H9 (cell line): ENCODE measurements around the gene CFAP91. TPM values are rescaled to one million over a fixed set of nuclear protein-coding genes. Genes with fewer than 3 reads are reported as not detected.

Experiments
- DNase-seq: peaks from one replicate; pipeline ENCODE4 v3.0.0-alpha.2; 2017
- H2AFZ ChIP-seq: one replicate; pipeline ENCODE4 v1.6.1; 2013; ENCODE audit warnings: mild to moderate bottlenecking, low read length, control low read depth, moderate library complexity
- H2AK5ac ChIP-seq: 2 replicates; pipeline ENCODE4 v1.6.1; 2013; ENCODE audit warnings: low read length, control low read depth, mixed read lengths; ENCODE audit not compliant: insufficient read length
- H2BK120ac ChIP-seq: one replicate; pipeline ENCODE4 v1.6.1; 2013; ENCODE audit warnings: low read depth, mild to moderate bottlenecking, low read length, control low read depth, inconsistent platforms; ENCODE audit not compliant: poor library complexity, severe bottlenecking
- H2BK12ac ChIP-seq: 2 replicates; pipeline ENCODE4 v1.6.1; 2013; ENCODE audit warnings: low read length, control low read depth, mixed read lengths, low read depth; ENCODE audit not compliant: insufficient read length
- H2BK15ac ChIP-seq: 2 replicates; pipeline ENCODE4 v1.6.1; 2013; ENCODE audit warnings: low read depth, low read length, control low read depth
- H2BK20ac ChIP-seq: one replicate; pipeline ENCODE4 v1.6.1; 2013; ENCODE audit warnings: low read depth, mild to moderate bottlenecking, low read length, control low read depth, inconsistent platforms; ENCODE audit not compliant: poor library complexity, severe bottlenecking
- H2BK5ac ChIP-seq: 2 replicates; pipeline ENCODE4 v1.6.1; 2013; ENCODE audit warnings: low read length, control low read depth, mixed read lengths; ENCODE audit not compliant: insufficient read length
- H3K14ac ChIP-seq: 2 replicates; pipeline ENCODE4 v1.6.1; 2013; ENCODE audit warnings: low read length, control low read depth; ENCODE audit not compliant: insufficient read depth
- H3K18ac ChIP-seq: 2 replicates; pipeline ENCODE4 v1.6.1; 2013; ENCODE audit warnings: low read depth, mild to moderate bottlenecking, mixed read lengths, low read length, control low read depth; ENCODE audit not compliant: insufficient read length
- H3K23ac ChIP-seq: 2 replicates; pipeline ENCODE4 v1.6.1; 2013; ENCODE audit warnings: low read length, control low read depth, mixed read lengths, low read depth; ENCODE audit not compliant: insufficient read length
- H3K23me2 ChIP-seq: 2 replicates; pipeline ENCODE4 v1.6.1; 2013; ENCODE audit warnings: low read depth, mild to moderate bottlenecking, mixed read lengths, low read length, control low read depth; ENCODE audit not compliant: insufficient read length, poor library complexity, severe bottlenecking
- H3K27ac ChIP-seq: 2 replicates; pipeline ENCODE4 v1.5.1; 2013; ENCODE audit warnings: low read length, control low read depth, mixed read lengths, low read depth; ENCODE audit not compliant: insufficient read length
- H3K27me3 ChIP-seq: 2 replicates; pipeline ENCODE4 v1.6.1; 2013; ENCODE audit warnings: low read length, control low read depth, inconsistent platforms; ENCODE audit not compliant: insufficient read depth
- H3K4ac ChIP-seq: 2 replicates; pipeline ENCODE4 v1.6.1; 2013; ENCODE audit warnings: low read depth, mild to moderate bottlenecking, control low read depth, inconsistent platforms, low read length, moderate library complexity
- H3K4me1 ChIP-seq: 2 replicates; pipeline ENCODE4 v1.6.1; 2013; ENCODE audit warnings: low read length, control low read depth, inconsistent platforms; ENCODE audit not compliant: insufficient read depth
- H3K4me2 ChIP-seq: 2 replicates; pipeline ENCODE4 v1.6.1; 2013; ENCODE audit warnings: low read length, control low read depth, mixed read lengths; ENCODE audit not compliant: insufficient read length, insufficient read depth
- H3K56ac ChIP-seq: 2 replicates; pipeline ENCODE4 v1.6.1; 2013; ENCODE audit warnings: low read depth, mild to moderate bottlenecking, mixed read lengths, low read length, control low read depth; ENCODE audit not compliant: insufficient read length
- H3K79me1 ChIP-seq: 2 replicates; pipeline ENCODE4 v1.6.1; 2013; ENCODE audit warnings: low read depth, mild to moderate bottlenecking, moderate library complexity, low read length, control low read depth, inconsistent platforms; ENCODE audit not compliant: insufficient read depth, poor library complexity, severe bottlenecking
- H3K79me2 ChIP-seq: 2 replicates; pipeline ENCODE4 v1.6.1; 2013; ENCODE audit warnings: low read length, control low read depth, inconsistent platforms; ENCODE audit not compliant: insufficient read depth
- H3K9ac ChIP-seq: 2 replicates; pipeline ENCODE4 v1.6.1; 2013; ENCODE audit warnings: low read length, control low read depth, mixed read lengths; ENCODE audit not compliant: insufficient read length; ENCODE audit errors: extremely low read depth
- H3K9me3 ChIP-seq: one replicate; pipeline ENCODE4 v1.6.1; 2013; ENCODE audit warnings: low read depth, low read length, inconsistent platforms; ENCODE audit not compliant: control insufficient read depth
- H3T11ph ChIP-seq: one replicate; pipeline ENCODE4 v1.6.1; 2013; ENCODE audit warnings: mild to moderate bottlenecking, low read length, control low read depth, inconsistent platforms
- H4K20me1 ChIP-seq: one replicate; pipeline ENCODE4 v1.6.1; 2013; ENCODE audit not compliant: control insufficient read depth, insufficient read length, insufficient read depth
- H4K5ac ChIP-seq: 2 replicates; pipeline ENCODE4 v1.6.1; 2013; ENCODE audit warnings: low read depth, mild to moderate bottlenecking, mixed read lengths, low read length, control low read depth; ENCODE audit not compliant: insufficient read length
- H4K8ac ChIP-seq: replicated peaks from 2 replicates; pipeline ENCODE4 v1.6.1; 2013; ENCODE audit warnings: low read length, control low read depth, mixed read lengths, low read depth; ENCODE audit not compliant: insufficient read length
- H4K91ac ChIP-seq: 2 replicates; pipeline ENCODE4 v1.6.1; 2013; ENCODE audit warnings: low read depth, mild to moderate bottlenecking, moderate library complexity, mixed read lengths, low read length, control low read depth; ENCODE audit not compliant: insufficient read length
- H3K27ac Mint-ChIP-seq, 3 experiments: 2 replicates in 2 of 3; 3 replicates in 1 of 3; pipeline ENCODE4 v1.8.0; 2020 to 2021; ENCODE audit warnings: mixed read lengths in 3 of 3, mild to moderate bottlenecking in 1 of 3, moderate library complexity in 1 of 3
- H3K27me3 Mint-ChIP-seq: 2 replicates; pipeline ENCODE4 v1.8.0; 2021; ENCODE audit warnings: low read depth, mild to moderate bottlenecking, moderate library complexity, mixed read lengths
- H3K36me3 Mint-ChIP-seq, 3 experiments: 2 replicates in 2 of 3; 3 replicates in 1 of 3; pipeline ENCODE4 v1.8.0; 2020 to 2021; ENCODE audit warnings: low read depth in 3 of 3, mixed read lengths in 3 of 3; ENCODE audit not compliant: insufficient read depth in 1 of 3
- H3K4me1 Mint-ChIP-seq, 2 experiments: 2 replicates each; pipeline ENCODE4 v1.8.0; 2020; ENCODE audit warnings: mixed read lengths in 2 of 2
- H3K4me3 Mint-ChIP-seq, 2 experiments: 2 replicates in 1 of 2; 3 replicates in 1 of 2; pipeline ENCODE4 v1.8.0; 2020 to 2021; ENCODE audit warnings: mild to moderate bottlenecking in 2 of 2, mixed read lengths in 2 of 2, moderate library complexity in 1 of 2
- H3K9me3 Mint-ChIP-seq, 2 experiments: 2 replicates in 1 of 2; 3 replicates in 1 of 2; pipeline ENCODE4 v1.8.0; 2020; ENCODE audit warnings: mild to moderate bottlenecking in 2 of 2, mixed read lengths in 2 of 2, moderate library complexity in 1 of 2
- WGBS: extraction: QIAGEN DNeasy Blood & Tissue Kit; methylation state at CpG from one replicate; pipeline ENCODE4 v1.1.7; 2013; ENCODE audit warnings: missing lambda C conversion rate, low lambda C conversion rate, mixed read lengths; ENCODE audit not compliant: insufficient read length; ENCODE audit errors: extremely low coverage; 5-methylcytosine and 5-hydroxymethylcytosine counted together
- total RNA-seq: library from RNA; stranded (reverse); gene quantifications from 2 replicates; pipeline ENCODE4 v1.2.1, GENCODE V29; 2021
- TF ChIP-seq, protein P1 (sequence below): fragments of 200-600 bp; sonication (generic); conservative IDR thresholded peaks from 3 replicates; pipeline ENCODE4 v1.8.0; 2021; ENCODE audit warnings: antibody characterized with exemption, mild to moderate bottlenecking

Gene CFAP91
- total RNA-seq, 1 experiment from 2014 or later: 2.3 TPM

GRCh38 chr3:119676771-119677640, 25.8 kb upstream of the CFAP91 start, which contains the start of gene COX17:
Gene COX17, minus strand, starts transcription at chr3:119677406. Its CDS starts 96 bp downstream, at chr3:119677310.
- no peaks in the 10 kb centered on the region for H3K4me1 ChIP-seq
- H3K79me1 ChIP-seq: no peaks in the 10 kb centered on the region
- WGBS: no CpG with 5 or more reads among the region's 54 CpGs
- peaks cover 17 to 19% of the 10 kb centered on the region in 2 experiments for H3K4me1 Mint-ChIP-seq
- peaks cover 9 to 35% (median 29%) of the 10 kb centered on the region in 3 experiments for H3K36me3 Mint-ChIP-seq
- H3K18ac ChIP-seq: peak within 1 kb of the TSS; percentile 66
- H3K23me2 ChIP-seq: no peaks in the 10 kb centered on the region
- H3K56ac ChIP-seq: no peak within 1 kb of the TSS
- no peak within 1 kb of the TSS for H3K23ac ChIP-seq
- peaks cover 5% of the 10 kb centered on the region; the same call in 1 of the 2 replicates for H3K79me2 ChIP-seq
- no peak within 1 kb of the TSS for H2BK5ac ChIP-seq
- H2BK120ac ChIP-seq: no peak within 1 kb of the TSS
- no peaks in the 10 kb centered on the region for H4K20me1 ChIP-seq
- H3K4ac ChIP-seq: no peak within 1 kb of the TSS
- peak within 1 kb of the TSS; percentile 85 to 93 (median 90) for H3K27ac Mint-ChIP-seq
- H3K9me3 ChIP-seq: no peaks in the 10 kb centered on the region
- H3K4me2 ChIP-seq: peak within 1 kb of the TSS; percentile 97
- peak within 1 kb of the TSS; percentile 73 for H3K14ac ChIP-seq
- TF ChIP-seq, protein P1, sequence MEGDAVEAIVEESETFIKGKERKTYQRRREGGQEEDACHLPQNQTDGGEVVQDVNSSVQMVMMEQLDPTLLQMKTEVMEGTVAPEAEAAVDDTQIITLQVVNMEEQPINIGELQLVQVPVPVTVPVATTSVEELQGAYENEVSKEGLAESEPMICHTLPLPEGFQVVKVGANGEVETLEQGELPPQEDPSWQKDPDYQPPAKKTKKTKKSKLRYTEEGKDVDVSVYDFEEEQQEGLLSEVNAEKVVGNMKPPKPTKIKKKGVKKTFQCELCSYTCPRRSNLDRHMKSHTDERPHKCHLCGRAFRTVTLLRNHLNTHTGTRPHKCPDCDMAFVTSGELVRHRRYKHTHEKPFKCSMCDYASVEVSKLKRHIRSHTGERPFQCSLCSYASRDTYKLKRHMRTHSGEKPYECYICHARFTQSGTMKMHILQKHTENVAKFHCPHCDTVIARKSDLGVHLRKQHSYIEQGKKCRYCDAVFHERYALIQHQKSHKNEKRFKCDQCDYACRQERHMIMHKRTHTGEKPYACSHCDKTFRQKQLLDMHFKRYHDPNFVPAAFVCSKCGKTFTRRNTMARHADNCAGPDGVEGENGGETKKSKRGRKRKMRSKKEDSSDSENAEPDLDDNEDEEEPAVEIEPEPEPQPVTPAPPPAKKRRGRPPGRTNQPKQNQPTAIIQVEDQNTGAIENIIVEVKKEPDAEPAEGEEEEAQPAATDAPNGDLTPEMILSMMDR: no peak
- no peak within 1 kb of the TSS for H2BK15ac ChIP-seq
- peak within 1 kb of the TSS; percentile 95 for H3K9ac ChIP-seq
- peak within 1 kb of the TSS; percentile 43 for H2AFZ ChIP-seq
- H4K8ac ChIP-seq: no peak within 1 kb of the TSS
- H4K5ac ChIP-seq: no peak within 1 kb of the TSS
- no peak within 1 kb of the TSS for H4K91ac ChIP-seq
- H3K9me3 Mint-ChIP-seq: no peaks in the 10 kb centered on the region
- no peak within 1 kb of the TSS for H2BK20ac ChIP-seq
- H2AK5ac ChIP-seq: no peak within 1 kb of the TSS
- no peak within 1 kb of the TSS for H3T11ph ChIP-seq
- H3K27ac ChIP-seq: peak within 1 kb of the TSS; percentile 44
- H3K4me3 Mint-ChIP-seq: peak within 1 kb of the TSS; percentile 86 to 96
- peak; percentile 97 for DNase-seq
- no peaks in the 10 kb centered on the region for H3K27me3 Mint-ChIP-seq
- H3K27me3 ChIP-seq: no peaks in the 10 kb centered on the region
- no peak within 1 kb of the TSS for H2BK12ac ChIP-seq
